Trophoblast cell (in vitro differentiated cells and primary cell): Measurements from ENCODE around the gene C2CD4D.

Source experiments
- DNase-seq, 2 donors: peaks; one replicate each; pipeline ENCODE4 v3.0.0-alpha.2; 2016
- H2AFZ ChIP-seq: 2 replicates; pipeline ENCODE4 v1.6.1; 2013; ENCODE audit warnings: low read length, moderate library complexity, mild to moderate bottlenecking; ENCODE audit not compliant: insufficient read depth, poor library complexity
- H2AK5ac ChIP-seq: 2 replicates; pipeline ENCODE4 v1.6.1; 2013; ENCODE audit warnings: mild to moderate bottlenecking, low read length
- H2BK120ac ChIP-seq: 2 replicates; pipeline ENCODE4 v1.6.1; 2013; ENCODE audit warnings: low read length, mild to moderate bottlenecking, moderate library complexity; ENCODE audit not compliant: insufficient read depth, poor library complexity
- H2BK12ac ChIP-seq: 2 replicates; pipeline ENCODE4 v1.6.1; 2013; ENCODE audit warnings: mild to moderate bottlenecking, low read length, moderate library complexity
- H2BK5ac ChIP-seq: 2 replicates; pipeline ENCODE4 v1.6.1; 2013; ENCODE audit warnings: low read length, low read depth, moderate library complexity, mild to moderate bottlenecking; ENCODE audit not compliant: poor library complexity
- H3K14ac ChIP-seq: 2 replicates; pipeline ENCODE4 v1.6.1; 2013; ENCODE audit warnings: mild to moderate bottlenecking, low read length
- H3K18ac ChIP-seq: 2 replicates; pipeline ENCODE4 v1.6.1; 2013; ENCODE audit warnings: mild to moderate bottlenecking, low read length
- H3K23ac ChIP-seq: 2 replicates; pipeline ENCODE4 v1.6.1; 2013; ENCODE audit warnings: low read length
- H3K27ac ChIP-seq: 2 replicates; pipeline ENCODE4 v1.5.1; 2013; ENCODE audit warnings: low read depth, mild to moderate bottlenecking, inconsistent platforms, low read length, moderate library complexity
- H3K27me3 ChIP-seq: 2 replicates; pipeline ENCODE4 v1.6.1; 2013; ENCODE audit warnings: inconsistent platforms, mild to moderate bottlenecking, low read length, moderate library complexity; ENCODE audit not compliant: insufficient read depth
- H3K36me3 ChIP-seq, 2 experiments: 1 replicate in 1 of 2; 2 replicates in 1 of 2; pipeline ENCODE4 v1.6.1; 2013; ENCODE audit warnings: low read length in 2 of 2, mild to moderate bottlenecking in 2 of 2, moderate library complexity in 1 of 2; ENCODE audit not compliant: insufficient read depth in 2 of 2, control insufficient read depth in 1 of 2
- H3K4ac ChIP-seq: 2 replicates; pipeline ENCODE4 v1.6.1; 2013; ENCODE audit warnings: low read depth, mild to moderate bottlenecking, low read length, moderate library complexity
- H3K4me1 ChIP-seq, 2 experiments: 1 replicate in 1 of 2; 2 replicates in 1 of 2; pipeline ENCODE4 v1.6.1; 2013; ENCODE audit warnings: low read length in 2 of 2, mild to moderate bottlenecking in 2 of 2, moderate library complexity in 1 of 2; ENCODE audit not compliant: insufficient read depth in 2 of 2, control insufficient read depth in 1 of 2
- H3K4me2 ChIP-seq: 2 replicates; pipeline ENCODE4 v1.6.1; 2013; ENCODE audit warnings: inconsistent platforms, mild to moderate bottlenecking, low read length, moderate library complexity
- H3K4me3 ChIP-seq: 2 replicates; pipeline ENCODE4 v1.5.1; 2013; ENCODE audit warnings: mild to moderate bottlenecking, low read depth, low read length, inconsistent platforms
- H3K79me1 ChIP-seq: one replicate; pipeline ENCODE4 v1.6.1; 2013; ENCODE audit warnings: low read length
- H3K79me2 ChIP-seq: 2 replicates; pipeline ENCODE4 v1.6.1; 2013; ENCODE audit warnings: low read length, mild to moderate bottlenecking; ENCODE audit not compliant: control insufficient read depth, insufficient read depth, poor library complexity
- H3K9ac ChIP-seq: 2 replicates; pipeline ENCODE4 v1.6.1; 2013; ENCODE audit warnings: mild to moderate bottlenecking, low read length
- H3K9me3 ChIP-seq: 2 replicates; pipeline ENCODE4 v1.6.1; 2013; ENCODE audit warnings: low read depth, mild to moderate bottlenecking, control low read depth, inconsistent platforms, low read length; ENCODE audit not compliant: insufficient read depth
- H4K12ac ChIP-seq: 2 replicates; pipeline ENCODE4 v1.6.1; 2013; ENCODE audit warnings: low read depth, mild to moderate bottlenecking, low read length, moderate library complexity
- H4K8ac ChIP-seq: 2 replicates; pipeline ENCODE4 v1.6.1; 2013; ENCODE audit warnings: low read depth, mild to moderate bottlenecking, low read length, moderate library complexity
- H4K91ac ChIP-seq: one replicate; pipeline ENCODE4 v1.6.1; 2013; ENCODE audit warnings: low read depth, mild to moderate bottlenecking, low read length, moderate library complexity
- WGBS: extraction: QIAGEN DNeasy Blood & Tissue Kit; methylation state at CpG from one replicate; pipeline ENCODE4 v1.1.7; 2013; ENCODE audit warnings: missing lambda C conversion rate; ENCODE audit not compliant: insufficient read length, insufficient coverage; ENCODE audit errors: extremely low coverage; 5-methylcytosine and 5-hydroxymethylcytosine counted together

The C2CD4D gene

DNA sequence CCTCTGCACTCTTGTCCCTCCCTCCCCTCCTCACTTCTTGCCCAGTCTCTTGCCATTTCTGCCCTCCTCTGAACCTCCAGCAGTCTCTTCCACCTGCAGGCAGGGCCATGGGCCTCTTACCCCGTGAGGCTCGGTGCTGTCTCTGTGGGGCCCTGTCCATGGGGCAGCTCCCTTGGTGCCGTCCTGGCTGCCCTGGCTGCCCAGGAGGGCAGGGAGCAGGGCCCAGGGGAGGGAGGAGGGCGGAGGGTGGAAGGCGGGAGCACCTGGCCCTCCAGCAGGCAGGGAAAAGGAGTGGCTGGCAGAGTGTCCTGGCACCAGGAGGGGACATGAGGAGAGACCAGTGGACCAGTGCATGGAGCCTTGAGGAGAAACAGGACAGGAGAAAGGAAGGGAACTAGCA, 8.0 kb downstream of the C2CD4D start, which contains the start of gene RORC:
TSS of gene RORC (minus strand) at position 198 of the 400 bp plus-strand sequence. CDS start at position 160, 38 bp downstream.
- H3K4ac ChIP-seq = no peak within 1 kb of the TSS
- no peaks in the 10 kb centered on the region for H3K79me2 ChIP-seq
- no peak within 1 kb of the TSS for H3K4me2 ChIP-seq
- H2BK120ac ChIP-seq = no peak within 1 kb of the TSS
- H4K91ac ChIP-seq = no peak within 1 kb of the TSS
- H3K36me3 ChIP-seq = no peaks in the 10 kb centered on the region
- no peak within 1 kb of the TSS for H2BK5ac ChIP-seq
- H3K9me3 ChIP-seq = no peaks in the 10 kb centered on the region
- no peak within 1 kb of the TSS for H2AFZ ChIP-seq
- H3K27ac ChIP-seq = no peak within 1 kb of the TSS
- H3K14ac ChIP-seq = no peak within 1 kb of the TSS
- no peak for DNase-seq
- no peak within 1 kb of the TSS for H4K12ac ChIP-seq
- H2BK12ac ChIP-seq = no peak within 1 kb of the TSS
- no peak within 1 kb of the TSS for H3K23ac ChIP-seq
- H3K9ac ChIP-seq = no peak within 1 kb of the TSS
- H4K8ac ChIP-seq = no peak within 1 kb of the TSS
- no CpG with 5 or more reads among the region's 5 CpGs for WGBS
- H3K79me1 ChIP-seq = peaks cover 1% of the 10 kb centered on the region
- H3K27me3 ChIP-seq = no peaks in the 10 kb centered on the region
- no peak within 1 kb of the TSS for H3K4me3 ChIP-seq
- peaks cover under 1 to 2% of the 10 kb centered on the region in 2 experiments for H3K4me1 ChIP-seq
- no peak within 1 kb of the TSS for H2AK5ac ChIP-seq
- no peak within 1 kb of the TSS for H3K18ac ChIP-seq

DNA sequence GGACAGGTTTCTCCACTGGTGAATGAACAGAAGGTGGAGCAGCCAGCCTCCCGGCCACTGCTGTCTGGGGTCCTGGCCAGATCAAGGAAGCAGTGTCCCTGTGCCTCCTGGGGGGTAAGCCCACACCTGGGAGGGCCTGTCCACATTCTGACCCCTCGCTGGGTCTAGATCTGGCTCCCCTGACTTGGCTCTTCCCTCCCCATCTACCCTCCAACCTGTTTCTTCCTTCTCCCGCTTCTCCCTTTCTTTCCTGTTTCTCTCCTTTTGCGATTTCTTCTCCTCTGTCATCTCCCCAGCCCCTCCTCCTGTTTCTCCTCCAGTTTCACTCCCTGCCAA, 8.4 kb downstream of the C2CD4D start:
- Histone ChIP-seq H2BK12ac (no peak overlapping the region), H4K12ac (no peak overlapping the region), H2BK120ac (no peak overlapping the region), H3K27ac (no peak overlapping the region), H2BK5ac (no peak overlapping the region), H3K9ac (no peak overlapping the region), H2AFZ (no peak overlapping the region), H3K18ac (no peak overlapping the region), H3K4me3 (no peak overlapping the region), H3K14ac (no peak overlapping the region), H3K23ac (no peak overlapping the region), H4K8ac (no peak overlapping the region), H3K36me3 (no peaks in the 10 kb centered on the region), H3K27me3 (no peaks in the 10 kb centered on the region), H3K79me1 (no peaks in the 10 kb centered on the region), H3K9me3 (no peaks in the 10 kb centered on the region), H3K4me1 (no peaks in the 10 kb centered on the region), H2AK5ac (no peak overlapping the region), H3K79me2 (no peaks in the 10 kb centered on the region), H3K4ac (no peak overlapping the region), H4K91ac (no peak overlapping the region), H3K4me2 (no peak overlapping the region)
- WGBS = no CpG with 5 or more reads among the region's 4 CpGs
- DNase-seq = no peak

DNA sequence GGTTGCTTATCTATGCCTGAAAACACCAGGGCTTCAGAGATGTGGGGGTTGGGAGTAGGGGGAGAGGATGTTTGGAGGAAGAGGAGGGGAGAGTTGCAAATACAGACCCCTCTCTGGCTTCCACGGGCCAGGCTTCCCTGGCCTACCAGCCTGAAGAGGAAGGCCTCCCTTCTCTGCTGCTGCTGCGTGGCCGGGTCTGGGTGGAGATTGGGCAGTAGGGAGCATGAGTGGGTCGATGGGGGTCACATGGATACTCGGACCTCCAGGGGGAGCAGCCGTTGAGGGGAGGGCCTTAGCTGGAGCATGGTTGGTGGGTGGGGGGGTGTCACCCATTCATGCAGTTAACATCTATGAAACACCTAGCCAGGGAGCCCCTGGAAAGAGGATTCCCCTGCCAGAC, 9.6 kb downstream of the C2CD4D start:
- Histone ChIP-seq H3K4me1 (no peaks in the 10 kb centered on the region), H2BK120ac (no peak overlapping the region), H4K8ac (no peak overlapping the region), H2AFZ (no peak overlapping the region), H4K91ac (no peak overlapping the region), H2BK5ac (no peak overlapping the region), H4K12ac (no peak overlapping the region), H3K79me1 (no peaks in the 10 kb centered on the region), H3K4me3 (no peak overlapping the region), H3K36me3 (no peaks in the 10 kb centered on the region), H3K4me2 (no peak overlapping the region), H3K27me3 (no peaks in the 10 kb centered on the region), H3K23ac (no peak overlapping the region), H3K18ac (no peak overlapping the region), H2AK5ac (no peak overlapping the region), H3K27ac (no peak overlapping the region), H2BK12ac (no peak overlapping the region), H3K79me2 (no peaks in the 10 kb centered on the region), H3K9me3 (no peaks in the 10 kb centered on the region), H3K14ac (no peak overlapping the region), H3K9ac (no peak overlapping the region), H3K4ac (no peak overlapping the region)
- no peak for DNase-seq
- no CpG with 5 or more reads among the region's 6 CpGs for WGBS

DNA sequence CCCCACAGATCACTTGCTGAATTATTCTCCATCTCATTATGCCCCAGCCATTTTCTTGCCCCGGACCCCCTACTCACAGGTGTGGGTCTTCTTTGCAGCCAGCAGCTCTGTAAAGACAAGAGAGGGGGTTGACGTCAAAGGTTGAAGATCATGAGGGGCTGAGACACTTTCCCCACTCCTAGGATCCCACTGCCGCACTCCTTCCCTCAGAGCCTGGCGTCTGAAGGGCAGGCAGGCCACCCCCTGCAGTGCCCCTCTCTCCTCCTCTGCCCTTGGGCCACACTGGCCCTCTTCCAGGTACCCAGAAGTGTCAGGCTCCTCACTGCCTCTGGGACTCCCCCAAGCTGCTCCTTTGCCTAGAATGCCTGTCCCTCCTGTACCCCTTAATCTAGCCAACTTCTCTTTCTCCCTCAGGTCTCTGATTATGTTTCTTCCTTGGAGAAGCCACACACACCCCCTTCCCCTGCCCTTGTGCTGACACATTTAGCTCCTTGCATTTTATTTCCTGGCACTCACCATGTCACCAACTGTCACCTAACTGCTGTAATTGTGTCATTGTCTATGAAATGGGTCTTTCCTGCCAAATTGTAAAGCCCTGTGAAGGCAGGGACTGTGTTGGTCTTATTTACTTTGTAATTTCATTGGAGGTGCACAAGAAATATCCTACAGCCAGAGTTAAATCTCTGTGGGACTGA, 10.1 kb downstream of the C2CD4D start:
- Histone ChIP-seq H3K9me3 (no peaks in the 10 kb centered on the region), H2AFZ (no peak overlapping the region), H3K18ac (no peak overlapping the region), H3K14ac (no peak overlapping the region), H3K79me2 (no peaks in the 10 kb centered on the region), H3K4me1 (no peaks in the 10 kb centered on the region), H2BK12ac (no peak overlapping the region), H4K12ac (no peak overlapping the region), H3K36me3 (no peaks in the 10 kb centered on the region), H3K27me3 (no peaks in the 10 kb centered on the region), H3K9ac (no peak overlapping the region), H4K8ac (no peak overlapping the region), H3K4me3 (no peak overlapping the region), H2AK5ac (no peak overlapping the region), H3K23ac (no peak overlapping the region), H3K27ac (no peak overlapping the region), H2BK120ac (no peak overlapping the region), H4K91ac (no peak overlapping the region), H3K79me1 (no peaks in the 10 kb centered on the region), H2BK5ac (no peak overlapping the region), H3K4ac (no peak overlapping the region), H3K4me2 (no peak overlapping the region)
- DNase-seq = no peak
- no CpG with 5 or more reads among the region's 4 CpGs for WGBS
